DOHH2 (cell line): ENCODE data around the gene VARS2.
A peak's percentile ranks its signal among the peaks of the same experiment; 100 is the strongest.

Experiments
- H3F3A ChIP-seq: fragments of 200-600 bp; sonication (generic), shearing (Covaris generic); 2 replicates; pipeline ENCODE4 v1.6.0; 2016; ENCODE audit warnings: antibody characterized with exemption, mild to moderate bottlenecking; ENCODE audit not compliant: control insufficient read depth, insufficient read depth
- H3K27ac ChIP-seq: fragments of 200-600 bp; sonication (generic); 2 replicates; pipeline ENCODE4 v1.5.1; 2014; ENCODE audit warnings: low read depth, mild to moderate bottlenecking, low read length, moderate library complexity
- H3K27me3 ChIP-seq: fragments of 200-600 bp; sonication (generic); 2 replicates; pipeline ENCODE4 v1.6.1; 2014; ENCODE audit warnings: mild to moderate bottlenecking, low read length, mixed read lengths; ENCODE audit not compliant: control insufficient read depth
- H3K36me3 ChIP-seq: fragments of 200-600 bp; sonication (generic); 2 replicates; pipeline ENCODE4 v1.6.1; 2014; ENCODE audit warnings: mild to moderate bottlenecking, low read length, moderate library complexity, mixed read lengths; ENCODE audit not compliant: control insufficient read depth
- H3K4me1 ChIP-seq: fragments of 200-600 bp; sonication (generic); 2 replicates; pipeline ENCODE4 v1.6.1; 2014; ENCODE audit warnings: mild to moderate bottlenecking, low read length, mixed read lengths; ENCODE audit not compliant: control insufficient read depth
- H3K4me2 ChIP-seq: fragments of 200-600 bp; sonication (generic); 2 replicates; pipeline ENCODE4 v1.6.0; 2014; ENCODE audit warnings: mild to moderate bottlenecking, low read length, moderate library complexity
- H3K4me3 ChIP-seq: fragments of 200-600 bp; sonication (generic); 2 replicates; pipeline ENCODE4 v1.5.1; 2014; ENCODE audit warnings: mild to moderate bottlenecking, low read length, mixed read lengths
- H3K79me2 ChIP-seq: fragments of 200-600 bp; sonication (generic); 2 replicates; pipeline ENCODE4 v1.6.1; 2014; ENCODE audit warnings: mild to moderate bottlenecking, low read length, mixed read lengths; ENCODE audit not compliant: control insufficient read depth
- H3K9me2 ChIP-seq: fragments of 200-600 bp; sonication (generic); replicated peaks from 2 replicates; pipeline ENCODE4 v1.6.1; 2014; ENCODE audit warnings: mild to moderate bottlenecking, low read length, mixed read lengths; ENCODE audit not compliant: control insufficient read depth
- H3K9me3 ChIP-seq: fragments of 200-600 bp; sonication (generic); 2 replicates; pipeline ENCODE4 v1.6.1; 2014; ENCODE audit warnings: antibody characterized with exemption, low read length, mixed read lengths; ENCODE audit not compliant: control insufficient read depth, insufficient read depth
- H4K20me1 ChIP-seq: fragments of 200-600 bp; sonication (generic); 2 replicates; pipeline ENCODE4 v1.6.0; 2014; ENCODE audit warnings: low read depth, mild to moderate bottlenecking, antibody characterized with exemption, low read length, moderate library complexity; ENCODE audit not compliant: control insufficient read depth, insufficient read depth
- CTCF ChIP-seq: fragments of 200-600 bp; sonication (generic); IDR thresholded peaks from one replicate; pipeline ENCODE4 v1.5.1; 2014; ENCODE audit warnings: antibody characterized with exemption, mild to moderate bottlenecking, low read depth, low read length; ENCODE audit not compliant: poor library complexity, severe bottlenecking
- EZH2phosphoT487 ChIP-seq: fragments of 200-600 bp; sonication (generic); IDR thresholded peaks from 2 replicates; pipeline ENCODE4 v1.6.1; 2017; ENCODE audit warnings: borderline replicate concordance, mild to moderate bottlenecking, antibody characterized with exemption, low read length, moderate library complexity, mixed read lengths

VARS2 gene

GRCh38 chr6:30885481-30885998 lies 28.5 kb upstream of the VARS2 start:
- H3K9me2 ChIP-seq = no peaks in the 10 kb centered on the region
- TF ChIP-seq CTCF (no peak), EZH2phosphoT487 (no peak)
- peak overlapping the region; percentile 97; the same call in 1 of the 2 replicates for H3K27ac ChIP-seq
- no peaks in the 10 kb centered on the region for H3K27me3 ChIP-seq
- H3K79me2 ChIP-seq = peaks cover 21% of the 10 kb centered on the region
- no peaks in the 10 kb centered on the region for H3K9me3 ChIP-seq
- H3K4me2 ChIP-seq = peak overlapping the region; percentile 98
- H3K4me3 ChIP-seq = peak overlapping the region; percentile 78
- H3F3A ChIP-seq = peaks cover 15% of the 10 kb centered on the region
- peaks cover 56% of the 10 kb centered on the region for H3K4me1 ChIP-seq
- H3K36me3 ChIP-seq = no peaks in the 10 kb centered on the region; the same call in 1 of the 2 replicates
- peaks cover 4% of the 10 kb centered on the region; the same call in 1 of the 2 replicates for H4K20me1 ChIP-seq

DNA sequence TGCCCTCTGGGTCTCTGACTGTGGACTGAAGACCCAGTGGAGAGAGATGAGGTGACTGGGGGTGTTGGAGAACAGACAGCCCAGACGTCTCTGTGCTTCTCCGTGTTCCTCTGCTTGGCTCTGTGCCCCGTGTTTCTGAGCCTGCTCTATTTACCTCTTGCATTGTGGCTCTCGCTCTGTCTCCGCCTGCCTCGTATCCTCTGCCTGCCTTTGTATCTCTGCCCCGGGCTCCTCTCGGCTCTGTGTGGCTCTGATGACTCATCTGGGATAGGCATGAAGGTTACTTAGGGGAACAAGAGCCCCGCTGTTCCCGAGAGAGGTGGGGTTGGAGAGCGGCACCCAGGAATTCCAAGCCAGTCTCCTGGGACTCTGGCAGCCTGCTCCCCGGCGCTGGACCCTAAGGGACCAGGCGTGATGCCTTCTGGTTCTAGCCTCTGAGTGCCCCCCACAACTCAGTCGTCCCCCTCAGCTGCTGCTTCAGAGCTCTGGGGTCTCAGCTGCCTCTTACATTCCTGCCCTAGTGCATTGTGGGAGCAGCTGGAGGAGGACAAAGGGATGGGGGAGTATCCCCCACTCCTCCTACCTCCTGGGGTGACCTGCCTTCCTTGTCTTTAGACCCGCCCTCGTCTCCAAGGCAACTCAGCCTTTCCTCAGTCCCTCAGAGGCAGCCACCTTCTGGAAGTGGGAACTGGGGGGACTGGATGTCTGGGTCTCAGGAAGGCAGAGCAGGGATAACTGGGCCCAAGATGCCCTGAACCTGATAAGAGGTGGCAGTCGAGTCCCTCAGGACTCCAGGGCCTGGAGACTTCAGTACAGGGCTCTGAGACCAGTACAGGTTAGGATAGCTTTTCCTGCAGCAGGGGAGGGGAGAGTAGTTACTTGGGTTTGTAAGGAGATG lies 27.8 kb upstream of the VARS2 start:
- peaks cover 21% of the 10 kb centered on the region for H3K79me2 ChIP-seq

DNA sequence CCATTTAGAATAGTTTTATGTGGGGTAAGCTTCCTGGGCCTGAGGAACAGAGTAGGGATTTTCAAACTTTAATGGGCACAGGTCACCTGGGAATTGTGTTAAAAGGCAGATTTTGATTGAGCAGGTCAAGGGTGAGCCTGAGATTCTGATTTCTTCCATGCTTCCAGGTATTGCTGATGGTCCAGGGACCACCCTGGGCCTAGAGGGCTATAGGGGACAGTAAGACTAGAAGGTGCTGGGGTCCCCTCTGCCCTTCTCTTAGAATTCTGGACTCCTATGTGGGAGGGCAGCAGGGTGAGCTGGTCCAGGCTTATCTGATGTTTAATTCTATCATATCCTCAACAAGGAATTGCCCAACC lies 27.2 kb upstream of the VARS2 start:
- Histone ChIP-seq H3K27ac (no peak overlapping the region), H3K4me1 (peaks cover 51% of the 10 kb centered on the region), H3K4me3 (no peak overlapping the region), H3K9me2 (no peaks in the 10 kb centered on the region), H3K79me2 (peaks cover 21% of the 10 kb centered on the region), H4K20me1 (peaks cover 4% of the 10 kb centered on the region; the same call in 1 of the 2 replicates), H3F3A (peaks cover 15% of the 10 kb centered on the region), H3K27me3 (no peaks in the 10 kb centered on the region), H3K9me3 (no peaks in the 10 kb centered on the region), H3K36me3 (no peaks in the 10 kb centered on the region; the same call in 1 of the 2 replicates), H3K4me2 (peak overlapping the region; percentile 98)
- TF ChIP-seq CTCF = no peak
- no peak for TF ChIP-seq EZH2phosphoT487

More for the DNA sequence above, 27.8 kb upstream of the VARS2 start:
- TF ChIP-seq CTCF (no peak), EZH2phosphoT487 (no peak)
- peaks cover 4% of the 10 kb centered on the region; the same call in 1 of the 2 replicates for H4K20me1 ChIP-seq
- H3K9me2 ChIP-seq = no peaks in the 10 kb centered on the region
- H3K4me1 ChIP-seq = peaks cover 56% of the 10 kb centered on the region
- no peak overlapping the region for H3K27ac ChIP-seq
- peak overlapping the region; percentile 98 for H3K4me2 ChIP-seq
- peak overlapping the region; percentile 78 for H3K4me3 ChIP-seq
- no peaks in the 10 kb centered on the region for H3K9me3 ChIP-seq
- peaks cover 15% of the 10 kb centered on the region for H3F3A ChIP-seq
- H3K27me3 ChIP-seq = no peaks in the 10 kb centered on the region
- no peaks in the 10 kb centered on the region; the same call in 1 of the 2 replicates for H3K36me3 ChIP-seq
